ENCODE results near the gene RBFOX2.
"Not testable (repeated sequence)": the region's sequence is repeated elsewhere in the genome, so short reads cannot be mapped to it uniquely, and the experiment has no call there.

Gene RBFOX2

GRCh38 chr22:35818897-35819296 lies 209.7 kb downstream of the RBFOX2 start:
- no peak for DNase-seq

DNA sequence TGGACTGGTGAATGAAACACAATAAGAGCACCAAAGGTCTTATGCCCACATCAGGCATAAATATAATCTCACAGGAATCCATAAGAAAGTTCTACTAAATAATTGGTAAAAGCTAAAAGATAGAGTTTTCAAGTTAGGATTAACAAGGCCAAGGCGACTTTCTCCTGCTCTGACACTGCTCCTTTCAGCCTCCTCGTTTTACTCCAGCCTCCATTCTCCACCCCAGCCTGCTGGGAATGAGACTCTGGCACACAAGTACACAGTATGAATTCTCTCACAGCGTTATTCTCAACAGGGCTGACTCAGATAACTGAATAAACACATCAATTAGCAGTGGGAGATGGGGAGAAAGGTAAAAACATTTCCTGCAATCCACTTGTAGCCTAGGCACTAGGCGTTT lies 216.0 kb downstream of the RBFOX2 start:
- DNase-seq: no peak

DNA sequence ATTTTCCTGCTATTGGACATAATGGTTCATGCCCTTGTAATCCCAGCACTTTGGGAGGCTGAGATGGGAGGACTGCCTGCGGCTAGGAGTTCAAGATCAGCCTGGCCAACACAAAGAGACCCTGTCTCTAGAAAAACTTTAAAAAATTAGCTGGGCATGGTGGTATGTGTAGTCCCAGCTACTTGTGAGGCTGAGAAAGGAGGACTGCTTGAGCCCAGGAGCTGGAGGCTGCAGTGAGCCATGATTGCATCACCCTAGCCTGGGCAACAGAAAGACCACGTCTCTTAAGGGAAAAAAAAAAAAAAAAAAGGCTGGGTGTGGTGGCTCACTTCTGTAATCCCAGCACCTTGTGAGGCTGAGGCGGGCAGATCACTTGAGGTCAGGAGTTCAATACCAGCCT lies 217.0 kb downstream of the RBFOX2 start:
- no peak for DNase-seq

DNA sequence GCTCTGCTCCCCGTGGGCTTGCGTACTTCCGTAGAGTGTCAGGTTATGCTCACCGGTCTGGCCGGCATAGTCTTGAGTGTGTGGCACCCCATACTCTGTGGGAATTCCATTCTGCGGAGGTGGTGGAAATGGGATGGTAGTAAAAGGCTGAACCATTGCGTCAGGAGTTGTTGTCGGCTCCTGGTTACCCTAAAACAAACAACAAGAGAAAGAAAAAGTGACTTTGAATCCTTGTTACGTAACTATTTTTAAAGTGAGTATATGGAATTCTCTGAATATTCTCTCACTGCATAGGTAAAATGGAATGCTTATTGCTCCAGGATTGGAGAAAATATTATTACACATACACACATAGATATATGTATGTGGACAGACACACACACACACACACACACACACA lies 218.8 kb downstream of the RBFOX2 start:
- no peak for DNase-seq

GRCh38 chr22:35808377-35808776 lies 220.2 kb downstream of the RBFOX2 start:
- DNase-seq: no peak

DNA sequence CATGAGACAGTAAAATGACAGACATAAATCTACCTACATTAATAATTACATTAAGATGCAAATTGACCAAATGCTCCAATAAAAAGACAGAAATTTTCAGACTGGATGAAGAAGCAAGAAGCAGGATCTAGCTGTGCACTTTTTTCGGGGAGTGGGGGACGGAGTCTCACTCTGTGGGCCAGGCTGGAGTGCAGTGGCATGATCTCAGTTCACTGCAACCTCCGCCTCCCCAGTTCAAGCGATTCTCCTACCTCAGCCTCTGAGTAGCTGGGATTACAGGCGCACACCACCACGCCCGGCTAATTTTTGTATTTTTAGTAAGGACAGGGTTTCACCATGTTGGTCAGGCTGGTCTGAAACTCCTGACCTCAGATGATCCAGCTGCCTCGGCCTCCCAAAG lies 222.0 kb downstream of the RBFOX2 start:
- not testable (repeated sequence) for DNase-seq

GRCh38 chr22:35805466-35805865 lies 223.2 kb downstream of the RBFOX2 start:
- no peak for DNase-seq

DNA sequence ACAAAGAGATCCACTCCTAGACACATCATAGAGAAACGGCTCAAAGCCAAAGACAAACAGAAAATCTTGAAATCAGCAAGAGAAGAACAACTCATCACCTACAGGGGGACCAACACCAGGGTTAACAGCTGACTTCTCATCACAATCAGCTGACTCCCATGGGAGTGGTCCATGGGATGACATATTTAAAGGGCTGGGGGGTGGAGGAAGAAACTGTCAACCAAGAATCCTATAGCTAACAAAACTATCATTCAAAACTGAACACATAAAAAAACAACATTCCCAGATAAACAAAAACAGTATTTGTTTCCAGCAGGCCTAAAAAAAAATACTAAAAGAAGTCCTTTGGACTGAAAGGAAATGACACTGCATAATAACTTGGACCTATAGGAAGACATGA lies 224.2 kb downstream of the RBFOX2 start:
- DNase-seq: no peak

GRCh38 chr22:35802885-35803284 lies 225.7 kb downstream of the RBFOX2 start:
- no peak for DNase-seq

GRCh38 chr22:35801301-35801700 lies 227.3 kb downstream of the RBFOX2 start:
- DNase-seq: not testable (repeated sequence)

- DNase-seq: no peak
Measured at GRCh38 chr22:35799150-35799549, 229.5 kb downstream of the RBFOX2 start.

DNA sequence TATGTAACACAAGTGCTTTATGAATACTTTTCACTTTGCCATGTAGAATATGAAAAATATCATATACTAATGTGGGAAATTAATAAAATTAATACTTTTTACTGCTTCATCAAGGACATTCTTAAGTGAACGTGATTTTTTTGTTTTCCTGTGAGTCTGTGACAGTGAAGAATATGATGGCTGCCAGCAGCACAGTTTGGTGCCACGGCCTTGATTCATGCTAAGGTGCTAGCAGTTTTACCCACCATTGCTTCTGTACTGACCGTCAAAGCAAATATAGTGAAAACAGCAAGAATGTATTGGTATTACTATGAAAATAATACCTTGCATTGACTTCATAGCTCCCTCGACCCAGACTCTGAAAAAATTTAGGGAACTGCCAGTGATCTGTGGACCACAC lies 231.2 kb downstream of the RBFOX2 start:
- DNase-seq: no peak

GRCh38 chr22:35795476-35795875 lies 233.1 kb downstream of the RBFOX2 start:
- DNase-seq: no peak

- no peak for DNase-seq
Measured at GRCh38 chr22:35792506-35792905, 236.1 kb downstream of the RBFOX2 start.

DNA sequence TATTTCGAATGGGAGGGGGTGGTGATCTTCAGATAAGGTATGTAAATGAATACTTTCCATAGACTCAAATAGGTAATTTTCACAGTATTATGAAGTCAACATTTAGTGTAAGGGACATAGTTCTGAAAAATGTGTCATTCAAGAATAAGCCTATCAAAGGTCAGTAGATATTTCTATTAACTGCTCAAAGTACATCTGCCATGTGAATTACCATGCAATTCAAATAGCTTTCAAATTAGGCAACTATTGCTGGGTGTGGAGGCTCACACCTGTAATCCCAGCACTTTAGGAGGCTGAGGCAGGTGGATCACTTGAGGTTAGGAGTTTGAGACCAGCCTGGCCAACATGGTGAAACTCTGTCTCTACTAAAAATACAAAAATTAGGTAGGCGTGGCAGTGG lies 236.8 kb downstream of the RBFOX2 start:
- not testable (repeated sequence) for DNase-seq

- DNase-seq: no peak
Measured at GRCh38 chr22:35785181-35785923, 243.3 kb downstream of the RBFOX2 start.

DNA sequence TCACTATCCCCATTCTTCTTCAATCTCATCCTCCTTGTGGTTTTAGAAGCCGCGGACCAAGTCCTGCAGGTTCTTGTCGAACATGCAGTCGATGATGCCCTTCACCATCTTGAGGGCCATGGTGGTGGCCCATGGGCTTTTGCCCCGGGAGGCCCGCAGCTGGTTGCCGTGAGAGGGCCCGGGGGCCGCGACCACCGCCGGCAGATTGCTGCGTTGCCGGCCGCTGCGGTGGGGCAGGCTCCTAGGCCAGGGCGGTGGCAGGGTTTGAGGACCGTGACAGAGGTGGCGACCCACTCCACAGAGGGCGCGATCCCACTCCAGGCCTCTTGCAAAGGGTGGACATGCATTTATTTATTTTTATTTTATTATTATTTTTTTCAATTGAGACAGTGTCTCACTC lies 244.0 kb downstream of the RBFOX2 start:
- no peak for DNase-seq

GRCh38 chr22:35783943-35784614 lies 244.5 kb downstream of the RBFOX2 start:
- no peak for DNase-seq

DNA sequence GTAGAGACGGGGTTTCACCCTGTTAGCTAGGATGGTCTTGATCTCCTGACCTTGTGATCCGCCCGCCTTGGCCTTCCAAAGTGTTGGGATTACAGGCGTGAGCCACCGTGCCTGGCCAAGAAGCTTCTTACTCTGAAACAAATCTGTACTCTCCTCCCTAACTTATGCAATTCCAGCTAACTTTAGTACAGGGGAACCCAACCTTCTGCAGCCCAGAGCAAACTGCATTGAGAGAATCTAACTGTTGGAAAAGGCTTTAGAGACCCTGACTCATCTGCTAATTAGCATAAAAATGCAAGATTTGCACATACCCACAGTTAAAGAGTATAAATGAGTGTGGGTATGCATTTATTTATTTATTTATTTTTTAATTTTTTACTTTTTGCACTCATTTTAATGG lies 246.1 kb downstream of the RBFOX2 start:
- DNase-seq: no peak

DNA sequence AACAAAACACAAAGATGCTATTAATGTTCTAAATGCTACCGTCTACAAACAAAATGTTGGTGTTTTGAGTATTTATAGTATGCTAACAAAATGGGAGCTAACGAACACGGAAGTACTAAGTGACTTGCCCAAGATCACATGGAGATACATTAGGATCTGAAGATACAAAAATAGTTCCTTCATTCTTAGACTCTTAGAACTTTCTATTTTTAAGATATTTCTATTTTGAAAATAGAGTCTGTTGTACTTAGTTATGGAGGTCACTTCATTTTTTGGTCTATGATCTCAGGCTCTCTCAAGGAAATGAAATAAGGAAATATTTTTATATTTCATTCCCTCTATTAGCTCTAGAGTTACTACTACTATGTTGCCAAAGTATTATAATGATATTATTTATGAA lies 246.7 kb downstream of the RBFOX2 start:
- no peak for DNase-seq

DNA sequence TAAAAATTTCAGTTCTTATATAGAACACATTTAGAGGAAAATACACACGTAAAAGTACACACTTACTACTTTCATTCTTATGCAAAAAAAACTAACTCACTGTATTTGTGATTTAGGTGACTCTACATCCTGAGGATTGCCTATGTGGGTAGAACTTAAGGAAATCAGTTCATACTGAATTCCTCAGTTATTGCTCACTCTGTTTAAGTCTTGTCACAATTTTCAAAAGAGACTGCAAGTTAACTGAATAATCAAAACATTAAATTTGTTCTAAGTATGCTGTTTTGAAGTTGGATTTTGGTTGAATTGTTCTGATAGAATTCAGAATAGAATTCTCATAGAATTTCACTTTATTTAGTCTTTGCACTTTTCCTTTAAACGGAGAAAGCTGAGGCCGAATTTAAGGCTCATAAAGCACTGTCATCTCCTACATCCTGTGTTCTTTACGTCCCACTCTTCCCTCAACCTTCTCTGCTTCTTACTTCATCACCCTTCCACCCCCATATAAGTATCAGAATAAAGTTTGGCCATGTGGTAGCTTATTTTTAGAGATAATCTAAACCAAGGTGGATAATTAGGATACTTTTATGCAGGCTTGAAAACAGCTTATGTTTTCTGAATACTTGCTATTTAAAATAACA lies 251.2 kb downstream of the RBFOX2 start:
- DNase-seq: no peak

GRCh38 chr22:35775339-35775738 lies 253.3 kb downstream of the RBFOX2 start:
- no peak for DNase-seq

DNA sequence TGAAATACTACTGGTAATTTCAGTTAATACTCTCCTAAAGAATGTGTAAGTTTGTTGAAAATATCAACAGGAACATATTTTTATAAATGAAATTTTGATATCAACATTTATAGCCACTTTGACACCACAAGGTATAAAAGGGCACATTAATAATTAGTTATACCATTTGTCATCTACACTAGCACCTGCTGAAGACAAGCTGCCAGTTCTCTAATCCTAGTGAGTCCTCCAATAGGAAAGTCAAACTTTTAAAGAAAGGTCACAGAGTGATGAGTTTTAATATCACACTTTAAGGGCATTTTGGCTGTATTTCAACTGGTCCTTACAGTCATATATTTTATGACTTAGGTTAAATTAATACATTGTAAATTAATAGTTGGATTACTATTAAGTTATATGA lies 258.6 kb downstream of the RBFOX2 start:
- no peak for DNase-seq
